WI38 (cell line): Measurements from ENCODE around the gene SSUH2.

ENCODE experiments used
- H3K4me3 ChIP-seq: 2 replicates; pipeline ENCODE4 v1.5.1; 2011; ENCODE audit warnings: low read depth, mild to moderate bottlenecking, control low read depth, low read length
- CTCF ChIP-seq: IDR thresholded peaks from 2 replicates; pipeline ENCODE4 v1.5.1; 2012; ENCODE audit warnings: low read depth, mild to moderate bottlenecking, control low read depth, low read length

Gene SSUH2

DNA sequence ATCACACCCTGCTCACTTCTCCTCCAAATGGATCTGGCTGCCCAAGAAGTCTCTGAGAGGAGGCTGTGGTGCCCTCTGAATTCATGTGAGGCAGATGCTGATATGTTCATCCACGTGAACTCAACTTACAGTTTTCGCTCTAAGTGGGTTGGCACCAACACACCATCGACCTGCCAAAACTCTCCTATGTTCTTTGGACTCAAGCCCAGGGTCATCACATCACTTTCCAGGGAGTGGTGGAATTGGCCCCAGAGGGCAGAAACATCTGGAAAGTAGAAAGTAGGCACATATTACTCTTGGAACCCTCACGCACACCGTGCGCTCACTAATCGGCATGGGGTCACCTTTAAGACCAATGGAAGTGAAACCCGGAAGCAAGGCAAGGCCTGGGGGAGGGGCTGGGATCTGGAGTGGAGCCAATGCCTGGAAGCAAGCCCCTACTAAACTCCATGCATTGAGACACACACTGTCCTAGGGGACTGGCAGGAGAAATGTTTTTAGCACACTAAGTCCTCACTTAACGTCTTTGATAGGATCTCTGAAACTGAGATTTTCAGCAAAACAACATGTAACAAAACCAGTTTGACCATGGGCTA, 41.4 kb downstream of the SSUH2 start:
- no peak overlapping the region for H3K4me3 ChIP-seq
- TF ChIP-seq CTCF = no peak

- no peak overlapping the region for H3K4me3 ChIP-seq
- no peak for TF ChIP-seq CTCF
Observed at GRCh38 chr3:8600457-8600856, 44.1 kb downstream of the SSUH2 start.

DNA sequence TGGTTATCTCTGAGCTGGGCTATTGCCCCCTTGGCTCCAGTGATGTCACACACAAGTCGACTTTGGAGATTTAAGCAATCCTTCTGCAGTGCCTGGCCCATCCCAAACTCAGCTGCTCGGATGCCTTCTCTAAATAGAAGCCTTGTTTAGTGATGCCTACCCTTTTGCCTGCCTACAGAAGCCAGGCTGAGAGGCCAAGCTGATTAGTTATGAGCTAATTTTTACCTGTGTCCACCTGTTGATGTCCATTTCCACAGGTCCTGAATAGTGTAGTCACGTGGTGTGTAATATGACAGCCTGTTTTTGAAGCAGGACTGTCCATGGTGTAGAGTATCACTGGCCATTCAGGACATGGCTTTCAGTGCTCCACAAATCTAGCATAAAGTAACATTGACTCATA, 45.5 kb downstream of the SSUH2 start:
- TF ChIP-seq CTCF = no peak
- no peak overlapping the region for H3K4me3 ChIP-seq

GRCh38 chr3:8597219-8597853, 47.3 kb downstream of the SSUH2 start:
- H3K4me3 ChIP-seq = no peak overlapping the region
- no peak for TF ChIP-seq CTCF

GRCh38 chr3:8596321-8597218, 48.0 kb downstream of the SSUH2 start:
- no peak overlapping the region for H3K4me3 ChIP-seq
- TF ChIP-seq CTCF = no peak

DNA sequence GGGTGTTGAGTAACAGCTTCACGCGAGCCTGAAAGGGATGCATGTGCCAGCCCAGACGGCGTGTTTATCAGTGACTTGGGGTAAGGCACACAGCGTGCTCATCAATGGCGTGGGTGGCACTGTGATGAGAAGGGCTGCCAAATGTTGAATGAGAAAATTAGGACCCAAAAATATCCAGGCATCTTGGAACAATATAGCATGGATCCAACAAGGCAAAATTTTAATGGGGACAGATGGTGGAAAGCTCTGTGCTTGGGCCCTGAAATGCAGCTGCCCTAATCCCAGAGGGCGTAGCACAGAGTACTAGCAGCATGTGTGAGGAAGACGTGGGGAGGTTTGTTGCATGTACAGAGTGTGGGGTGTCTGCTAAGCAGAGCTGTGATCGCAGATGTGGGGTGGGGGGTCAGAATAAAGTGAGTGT, 48.9 kb downstream of the SSUH2 start:
- no peak for TF ChIP-seq CTCF
- no peak overlapping the region for H3K4me3 ChIP-seq

DNA sequence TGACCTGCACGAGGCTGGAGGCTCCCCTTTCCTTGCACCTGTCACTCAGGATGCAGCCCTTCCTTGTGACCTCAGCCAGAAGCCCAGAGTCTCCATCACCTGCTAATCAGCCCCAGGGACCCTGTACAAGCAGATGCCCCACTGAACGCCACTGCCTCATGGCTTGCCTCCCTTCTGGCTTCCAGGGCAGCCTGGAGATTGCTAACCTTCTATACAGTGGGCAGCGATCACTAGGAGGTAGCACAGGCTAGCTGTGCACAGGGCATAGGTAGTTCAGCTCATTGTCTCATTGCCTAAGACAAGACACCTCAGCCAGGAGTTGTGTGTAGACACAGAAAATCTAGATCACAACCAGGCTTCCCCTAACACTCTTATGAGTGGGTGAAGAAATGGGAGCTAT, 49.3 kb downstream of the SSUH2 start:
- TF ChIP-seq CTCF = no peak
- H3K4me3 ChIP-seq = no peak overlapping the region
